CD4-positive, alpha-beta T cell treated with Interleukin-15 for 4 hours (primary cell): ENCODE data around the gene HOXB3.

ENCODE experiments used
- DNase-seq: peaks from one replicate; pipeline ENCODE4 v3.0.0-alpha.2; 2020; ENCODE audit warnings: low spot score

Gene HOXB3

GRCh38 chr17:48556576-48557401 is 33.3 kb downstream of the HOXB3 start:
- DNase-seq: no peak

- DNase-seq: no peak
Measured at GRCh38 chr17:48556229-48556575, 33.8 kb downstream of the HOXB3 start.

GRCh38 chr17:48555258-48556228 is 34.5 kb downstream of the HOXB3 start:
- DNase-seq: no peak

- DNase-seq: no peak
Measured at GRCh38 chr17:48554412-48555257, 35.4 kb downstream of the HOXB3 start.

GRCh38 chr17:48553826-48554225 is 36.2 kb downstream of the HOXB3 start:
- no peak for DNase-seq

GRCh38 chr17:48553190-48553547 is 36.9 kb downstream of the HOXB3 start:
- no peak for DNase-seq

GRCh38 chr17:48552466-48553189 is 37.4 kb downstream of the HOXB3 start:
- DNase-seq: no peak

GRCh38 chr17:48551596-48552465 is 38.2 kb downstream of the HOXB3 start:
- DNase-seq: no peak

- no peak for DNase-seq
Measured at GRCh38 chr17:48551214-48551555, 38.9 kb downstream of the HOXB3 start.

- no peak for DNase-seq
Measured at GRCh38 chr17:48550502-48551213, 39.4 kb downstream of the HOXB3 start.

- no peak for DNase-seq
Measured at GRCh38 chr17:48549914-48550501, 40.0 kb downstream of the HOXB3 start.

GRCh38 chr17:48549281-48549630 is 40.8 kb downstream of the HOXB3 start:
- no peak for DNase-seq

GRCh38 chr17:48548523-48549280 is 41.3 kb downstream of the HOXB3 start:
- DNase-seq: no peak

- DNase-seq: peak; percentile 66
Measured at GRCh38 chr17:48547808-48548522, 42.1 kb downstream of the HOXB3 start.

- DNase-seq: peak; percentile 6
Measured at GRCh38 chr17:48546924-48547807, 42.9 kb downstream of the HOXB3 start.

- DNase-seq: no peak
Measured at GRCh38 chr17:48546137-48546923, 43.7 kb downstream of the HOXB3 start.
